ENCODE results near the gene TSSK1B. TPM values are rescaled to one million over a fixed set of nuclear protein-coding genes. Genes with fewer than 3 reads are reported as not detected.
"Not testable (repeated sequence)": the region's sequence is repeated elsewhere in the genome, so short reads cannot be mapped to it uniquely, and the experiment has no call there.

Gene TSSK1B
- total RNA-seq, result 1 to 10 TPM in 1 of 4 donors, under 1 TPM in 3; 0.44 to 3.5 (median 0.76) TPM

DNA sequence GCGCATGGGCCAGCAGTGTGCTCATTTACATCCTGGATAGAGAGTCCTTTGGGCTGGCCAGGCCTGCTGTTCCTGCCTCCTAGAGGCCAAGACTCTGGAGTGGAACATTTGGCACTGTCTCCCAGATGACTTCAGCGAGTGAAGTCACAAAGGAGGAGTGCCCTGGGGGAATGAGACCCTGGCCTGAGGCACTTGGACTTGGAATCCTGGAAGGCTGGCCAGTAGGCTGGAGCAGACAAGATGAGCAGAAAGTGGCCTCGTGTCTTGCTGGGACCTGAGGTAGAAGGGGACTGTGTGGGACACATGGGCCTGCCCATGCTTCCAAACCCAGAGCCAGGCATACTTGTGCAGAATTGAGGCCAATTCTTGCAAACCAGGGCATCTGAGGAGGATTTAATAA, at the start of gene TSSK1B:
Gene TSSK1B (minus strand): TSS at position 101 of the 400 bp plus-strand sequence. CDS start 150 bp downstream, outside the sequence.
- TF ChIP-seq CTCF (IDR thresholded peaks at IDR 0.05), result no peak
- no peak for TF ChIP-seq EP300 (IDR thresholded peaks at IDR 0.05)
- no peak for TF ChIP-seq POLR2A (IDR thresholded peaks at IDR 0.05)
- no peaks in the 10 kb centered on the region for H3K36me3 ChIP-seq
- DNase-seq (ENCODE audit: low spot score in 2 of 2), result no peak

GRCh38 chr5:113480243-113480642, 45.5 kb upstream of the TSSK1B start:
- H3K27me3 ChIP-seq, result peaks cover 0 to 8% of the 10 kb centered on the region in 2 donors
- no peak overlapping the region for H3K27ac ChIP-seq
- peaks cover 0 to 3% (median 0%) of the 10 kb centered on the region in 4 donors for H3K9me3 ChIP-seq
- H3K36me3 ChIP-seq, result no peaks in the 10 kb centered on the region
- TF ChIP-seq POLR2A (IDR thresholded peaks at IDR 0.05), result no peak
- no peak for TF ChIP-seq EP300 (IDR thresholded peaks at IDR 0.05)
- no peak for TF ChIP-seq CTCF (IDR thresholded peaks at IDR 0.05)
- DNase-seq (ENCODE audit: low spot score in 2 of 2), result no peak
- WGBS, 2 donors, result 62 to 64% methylated on average over 5 of the region's 5 CpGs
- H3K4me3 ChIP-seq, result no peak overlapping the region
- H3K4me1 ChIP-seq, result no peaks in the 10 kb centered on the region

More for the DNA sequence above, at the start of gene TSSK1B:
- H3K4me3 ChIP-seq, result no peak within 1 kb of the TSS
- H3K9me3 ChIP-seq, result no peaks in the 10 kb centered on the region
- H3K4me1 ChIP-seq, result no peaks in the 10 kb centered on the region
- no peak within 1 kb of the TSS for H3K27ac ChIP-seq
- no peaks in the 10 kb centered on the region for H3K27me3 ChIP-seq
- WGBS, 2 donors, result 93 to 95% methylated on average over 3 of the region's 3 CpGs

DNA sequence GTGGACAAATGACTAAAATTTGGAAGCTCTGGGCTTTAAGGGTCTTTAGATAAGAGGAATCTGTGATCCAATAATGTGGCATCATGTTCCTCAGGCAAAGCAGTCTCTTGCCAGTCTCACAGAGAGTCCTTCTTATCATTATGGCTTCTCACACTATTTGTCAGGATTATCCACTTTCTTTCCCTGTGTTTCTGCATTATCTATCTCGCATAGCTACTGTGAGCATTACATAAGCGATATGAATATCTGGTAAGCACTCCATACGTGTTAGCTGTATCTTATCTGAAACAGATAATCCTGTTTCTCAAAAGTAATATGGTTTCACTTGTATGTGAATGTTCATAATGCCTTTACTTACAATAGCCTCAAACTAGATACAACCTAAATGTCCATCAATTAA, 43.9 kb upstream of the TSSK1B start:
- TF ChIP-seq EP300 (IDR thresholded peaks at IDR 0.05) (no peak), POLR2A (IDR thresholded peaks at IDR 0.05) (no peak), CTCF (IDR thresholded peaks at IDR 0.05) (no peak)
- peaks cover 0 to 3% (median 0%) of the 10 kb centered on the region in 4 donors for H3K9me3 ChIP-seq
- H3K27ac ChIP-seq, result no peak overlapping the region
- no peaks in the 10 kb centered on the region for H3K4me1 ChIP-seq
- no peak for DNase-seq (ENCODE audit: low spot score in 2 of 2)
- no peaks in the 10 kb centered on the region for H3K27me3 ChIP-seq
- 93 to 95% methylated on average over 3 of the region's 3 CpGs for WGBS, 2 donors
- no peaks in the 10 kb centered on the region for H3K36me3 ChIP-seq
- no peak overlapping the region for H3K4me3 ChIP-seq

DNA sequence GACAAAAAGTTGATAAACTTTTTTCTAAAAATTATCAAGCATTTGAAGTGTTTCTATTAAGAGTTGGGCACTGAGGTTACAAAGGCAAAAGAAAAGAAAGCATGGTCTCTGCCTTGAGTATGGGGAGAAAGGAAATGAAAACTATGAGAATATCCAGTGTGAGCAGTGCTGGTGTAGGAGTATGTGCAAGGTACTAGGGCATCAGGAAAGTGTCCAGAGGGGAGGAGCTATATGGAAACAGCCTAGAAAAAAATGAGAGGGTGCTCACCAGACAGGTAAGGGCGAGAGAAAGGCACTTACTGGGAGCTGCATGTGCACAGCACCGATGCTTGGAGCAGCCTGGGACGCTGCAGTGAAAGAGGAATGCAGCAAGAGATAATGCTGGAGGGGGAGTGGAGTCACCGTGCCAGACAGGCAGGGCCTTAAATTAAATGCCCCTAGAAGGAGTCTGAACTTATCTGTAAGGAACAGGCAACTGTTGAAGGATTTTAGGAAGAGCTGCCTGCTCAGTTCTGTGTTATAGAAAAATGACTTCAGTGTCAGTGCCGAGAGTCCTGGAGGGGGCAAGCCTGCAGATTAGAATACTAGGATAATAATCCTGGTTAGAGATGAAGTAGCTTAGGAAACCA, 39.4 kb upstream of the TSSK1B start:
- H3K27ac ChIP-seq, result no peak overlapping the region
- H3K27me3 ChIP-seq, result no peaks in the 10 kb centered on the region
- H3K4me1 ChIP-seq, result no peaks in the 10 kb centered on the region
- TF ChIP-seq EP300 (IDR thresholded peaks at IDR 0.05) (no peak), CTCF (IDR thresholded peaks at IDR 0.05) (no peak), POLR2A (IDR thresholded peaks at IDR 0.05) (no peak)
- no peak for DNase-seq (ENCODE audit: low spot score in 2 of 2)
- H3K4me3 ChIP-seq, result no peak overlapping the region
- no peaks in the 10 kb centered on the region for H3K9me3 ChIP-seq
- H3K36me3 ChIP-seq, result no peaks in the 10 kb centered on the region
- WGBS, 2 donors, result 50 to 56% methylated on average over 5 of the region's 5 CpGs

GRCh38 chr5:113463032-113463431, 28.2 kb upstream of the TSSK1B start:
- no peaks in the 10 kb centered on the region for H3K9me3 ChIP-seq
- no peaks in the 10 kb centered on the region for H3K4me1 ChIP-seq
- H3K27ac ChIP-seq, result no peak overlapping the region
- no peaks in the 10 kb centered on the region for H3K36me3 ChIP-seq
- DNase-seq (ENCODE audit: low spot score in 2 of 2), result no peak
- H3K27me3 ChIP-seq, result no peaks in the 10 kb centered on the region
- no peak for TF ChIP-seq CTCF (IDR thresholded peaks at IDR 0.05)
- TF ChIP-seq POLR2A (IDR thresholded peaks at IDR 0.05), result no peak
- TF ChIP-seq EP300 (IDR thresholded peaks at IDR 0.05), result no peak
- no peak overlapping the region for H3K4me3 ChIP-seq

GRCh38 chr5:113457106-113457505, 22.3 kb upstream of the TSSK1B start:
- H3K36me3 ChIP-seq; H3K4me1 ChIP-seq; H3K4me3 ChIP-seq; H3K27ac ChIP-seq; DNase-seq (ENCODE audit: low spot score in 2 of 2); H3K9me3 ChIP-seq; H3K27me3 ChIP-seq: not testable (repeated sequence)
- 94 to 96% methylated on average over 10 to 21 of the region's 21 CpGs for WGBS, 2 donors
